WERI-Rb-1 (cell line): ENCODE measurements around the gene HIPK2.

Source experiments
- DNase-seq: peaks from one replicate; pipeline ENCODE4 v3.0.0-alpha.2; 2020
- H3K27ac ChIP-seq: fragments of 250-450 bp; sonication (Bioruptor Pico); 2 replicates; pipeline ENCODE4 v1.5.1; 2020; ENCODE audit warnings: mild to moderate bottlenecking, moderate library complexity
- H3K27me3 ChIP-seq: fragments of 250-450 bp; sonication (Bioruptor Pico); 2 replicates; pipeline ENCODE4 v1.5.1; 2021; ENCODE audit warnings: mild to moderate bottlenecking, low read depth, moderate library complexity; ENCODE audit not compliant: insufficient read depth, severe bottlenecking
- H3K36me3 ChIP-seq: fragments of 250-450 bp; sonication (Bioruptor Pico); 2 replicates; pipeline ENCODE4 v1.5.1; 2020; ENCODE audit warnings: mild to moderate bottlenecking, moderate library complexity
- H3K4me3 ChIP-seq: 2 replicates; pipeline ENCODE4 v1.5.1; 2011; ENCODE audit warnings: low read depth, mild to moderate bottlenecking, control low read depth, low read length
- H3K9me3 ChIP-seq: fragments of 250-450 bp; sonication (Bioruptor Pico); 2 replicates; pipeline ENCODE4 v1.5.1; 2021; ENCODE audit warnings: mild to moderate bottlenecking, moderate library complexity; ENCODE audit not compliant: severe bottlenecking
- TF ChIP-seq, protein P1 (sequence below): IDR thresholded peaks from 2 replicates; pipeline ENCODE4 v1.5.1; 2011; ENCODE audit warnings: low read depth, mild to moderate bottlenecking, control low read depth, inconsistent platforms, low read length

HIPK2 gene

DNA sequence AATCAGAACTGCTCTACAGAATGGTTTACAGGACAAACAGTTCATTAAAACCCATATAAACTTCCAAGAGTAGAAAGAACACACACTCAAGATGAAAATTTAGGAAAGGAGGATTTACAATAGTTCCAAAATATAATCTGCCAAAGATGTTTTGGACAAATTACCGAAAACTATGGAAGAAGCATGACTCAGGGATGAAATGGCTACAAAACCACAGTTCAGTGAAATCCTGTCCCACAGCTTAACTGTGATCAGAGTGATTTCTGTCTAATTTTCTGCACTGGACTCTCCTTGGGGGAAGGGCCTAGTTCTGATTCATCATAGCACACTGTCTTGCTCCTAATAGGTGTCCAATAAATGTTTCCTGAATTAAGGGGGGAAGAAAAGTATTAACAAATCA lies 82.2 kb downstream of the HIPK2 start:
- peaks cover 38% of the 10 kb centered on the region for H3K36me3 ChIP-seq
- H3K4me3 ChIP-seq = no peak overlapping the region
- TF ChIP-seq, protein P1, sequence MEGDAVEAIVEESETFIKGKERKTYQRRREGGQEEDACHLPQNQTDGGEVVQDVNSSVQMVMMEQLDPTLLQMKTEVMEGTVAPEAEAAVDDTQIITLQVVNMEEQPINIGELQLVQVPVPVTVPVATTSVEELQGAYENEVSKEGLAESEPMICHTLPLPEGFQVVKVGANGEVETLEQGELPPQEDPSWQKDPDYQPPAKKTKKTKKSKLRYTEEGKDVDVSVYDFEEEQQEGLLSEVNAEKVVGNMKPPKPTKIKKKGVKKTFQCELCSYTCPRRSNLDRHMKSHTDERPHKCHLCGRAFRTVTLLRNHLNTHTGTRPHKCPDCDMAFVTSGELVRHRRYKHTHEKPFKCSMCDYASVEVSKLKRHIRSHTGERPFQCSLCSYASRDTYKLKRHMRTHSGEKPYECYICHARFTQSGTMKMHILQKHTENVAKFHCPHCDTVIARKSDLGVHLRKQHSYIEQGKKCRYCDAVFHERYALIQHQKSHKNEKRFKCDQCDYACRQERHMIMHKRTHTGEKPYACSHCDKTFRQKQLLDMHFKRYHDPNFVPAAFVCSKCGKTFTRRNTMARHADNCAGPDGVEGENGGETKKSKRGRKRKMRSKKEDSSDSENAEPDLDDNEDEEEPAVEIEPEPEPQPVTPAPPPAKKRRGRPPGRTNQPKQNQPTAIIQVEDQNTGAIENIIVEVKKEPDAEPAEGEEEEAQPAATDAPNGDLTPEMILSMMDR = no peak
- H3K27ac ChIP-seq = no peak overlapping the region
- no peak for DNase-seq
- H3K9me3 ChIP-seq = no peaks in the 10 kb centered on the region
- H3K27me3 ChIP-seq = no peaks in the 10 kb centered on the region

DNA sequence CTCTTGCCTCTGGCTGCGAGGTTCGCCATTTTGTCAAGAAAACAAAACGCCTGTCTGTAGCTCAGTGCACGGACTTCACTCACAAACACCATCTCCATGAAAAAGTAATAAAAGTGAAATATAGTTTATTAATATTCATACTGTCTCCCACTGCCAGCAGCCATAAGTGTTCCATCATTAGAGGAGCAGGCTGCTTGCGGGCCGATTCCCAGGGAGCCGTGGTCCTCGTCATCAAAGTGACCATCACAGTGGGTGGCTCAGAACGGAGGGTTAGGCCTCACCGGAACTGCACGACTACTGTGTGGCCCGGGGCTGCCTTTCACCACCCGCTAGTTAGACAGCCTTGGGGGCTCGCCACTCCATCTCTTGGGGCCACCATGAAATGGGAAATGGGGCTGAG lies 82.7 kb downstream of the HIPK2 start:
- Histone ChIP-seq H3K9me3 (no peaks in the 10 kb centered on the region), H3K36me3 (peaks cover 39% of the 10 kb centered on the region), H3K27ac (no peak overlapping the region), H3K4me3 (no peak overlapping the region), H3K27me3 (no peaks in the 10 kb centered on the region)
- TF ChIP-seq, protein P1 = no peak
- DNase-seq = no peak

DNA sequence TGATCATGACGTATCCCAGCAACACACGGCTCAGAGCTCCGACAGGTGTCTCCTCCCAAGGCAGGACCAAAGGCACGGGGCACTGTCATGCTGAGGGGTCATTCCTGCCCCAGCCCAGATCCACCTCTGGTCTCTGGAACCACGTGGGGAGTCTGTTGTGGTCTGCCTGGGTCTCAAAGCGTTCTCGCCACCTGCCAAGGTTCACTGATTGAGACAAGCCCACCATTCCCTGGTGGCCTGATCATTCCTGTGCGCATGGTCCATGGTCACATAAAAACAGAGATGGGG lies 83.5 kb downstream of the HIPK2 start:
- Histone ChIP-seq H3K4me3 (no peak overlapping the region), H3K27me3 (no peaks in the 10 kb centered on the region), H3K9me3 (no peaks in the 10 kb centered on the region), H3K36me3 (peaks cover 36% of the 10 kb centered on the region), H3K27ac (no peak overlapping the region)
- no peak for DNase-seq
- TF ChIP-seq, protein P1 = no peak

GRCh38 chr7:139693651-139694388 lies 84.0 kb downstream of the HIPK2 start:
- H3K27me3 ChIP-seq = no peaks in the 10 kb centered on the region
- H3K36me3 ChIP-seq = peaks cover 40% of the 10 kb centered on the region
- no peak overlapping the region for H3K27ac ChIP-seq
- no peaks in the 10 kb centered on the region for H3K9me3 ChIP-seq
- TF ChIP-seq, protein P1 = no peak
- DNase-seq = no peak
- no peak overlapping the region for H3K4me3 ChIP-seq

- no peaks in the 10 kb centered on the region for H3K9me3 ChIP-seq
- H3K27ac ChIP-seq = no peak overlapping the region
- H3K4me3 ChIP-seq = no peak overlapping the region
- no peaks in the 10 kb centered on the region for H3K27me3 ChIP-seq
- peaks cover 39% of the 10 kb centered on the region for H3K36me3 ChIP-seq
- no peak for DNase-seq
- TF ChIP-seq, protein P1 = no peak
These were observed 85.1 kb downstream of the HIPK2 start for GRCh38 chr7:139692723-139693122.

DNA sequence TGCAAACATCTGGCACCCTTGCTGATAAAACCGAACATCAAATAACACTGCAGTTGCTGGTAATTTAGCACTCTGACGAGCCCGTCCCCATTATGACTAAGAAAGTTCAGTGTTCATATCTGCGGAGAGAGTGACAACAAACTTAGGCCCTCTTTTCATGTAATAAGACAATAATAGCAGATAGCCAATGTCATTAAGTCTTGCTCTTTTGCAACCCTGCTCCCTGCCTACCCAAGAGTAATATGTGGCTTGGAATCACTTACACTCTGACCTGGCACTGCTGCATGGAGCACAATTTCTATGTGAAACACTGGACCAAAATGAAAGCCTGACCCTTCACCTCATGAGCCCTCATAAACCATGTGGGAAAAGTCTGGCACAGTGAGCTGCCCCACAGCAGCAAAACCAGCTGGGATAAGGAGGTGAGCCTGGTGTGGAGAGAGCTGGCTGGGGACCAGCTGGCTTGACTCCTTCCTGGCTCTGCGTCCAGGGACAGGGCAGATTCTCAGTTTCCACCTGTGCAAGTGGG lies 86.5 kb downstream of the HIPK2 start:
- H3K4me3 ChIP-seq = no peak overlapping the region
- peaks cover 2% of the 10 kb centered on the region for H3K9me3 ChIP-seq
- no peaks in the 10 kb centered on the region for H3K27me3 ChIP-seq
- TF ChIP-seq, protein P1 = no peak
- peaks cover 49% of the 10 kb centered on the region for H3K36me3 ChIP-seq
- no peak overlapping the region for H3K27ac ChIP-seq
- DNase-seq = no peak
